ENCODE measurements around the gene CHST15. TPM values are rescaled to one million over a fixed set of nuclear protein-coding genes. Genes with fewer than 3 reads are reported as not detected.

CHST15 gene
- total RNA-seq, 1 donor from 2014 or later = 1.5 TPM

- H3K27me3 Mint-ChIP-seq (ENCODE audit: low read depth) = no peaks in the 10 kb centered on the region
- peaks cover 3% of the 10 kb centered on the region for H3K9me3 Mint-ChIP-seq
- no peak overlapping the region for H3K27ac Mint-ChIP-seq (ENCODE audit: unreplicated experiment)
- H3K4me3 Mint-ChIP-seq = no peak overlapping the region
- no peak for TF ChIP-seq CTCF (conservative IDR thresholded peaks at IDR 0.05)
- H3K4me1 Mint-ChIP-seq = peaks cover 5% of the 10 kb centered on the region
- H3K36me3 Mint-ChIP-seq (ENCODE audit: low read depth) = peaks cover 2% of the 10 kb centered on the region
- DNase-seq (ENCODE audit: low read depth, low spot score) = no peak
These were observed 82.8 kb downstream of the CHST15 start for GRCh38 chr10:124010563-124011131.

GRCh38 chr10:124010024-124010423 lies 83.4 kb downstream of the CHST15 start:
- no peak for DNase-seq (ENCODE audit: low read depth, low spot score)
- Mint-ChIP-seq H3K27ac (ENCODE audit: unreplicated experiment) (no peak overlapping the region), H3K36me3 (ENCODE audit: low read depth) (peaks cover 2% of the 10 kb centered on the region), H3K9me3 (peaks cover 3% of the 10 kb centered on the region), H3K27me3 (ENCODE audit: low read depth) (no peaks in the 10 kb centered on the region), H3K4me3 (no peak overlapping the region), H3K4me1 (peaks cover 5% of the 10 kb centered on the region)
- no peak for TF ChIP-seq CTCF (conservative IDR thresholded peaks at IDR 0.05)

GRCh38 chr10:124009231-124010015 lies 84.0 kb downstream of the CHST15 start:
- peaks cover 3% of the 10 kb centered on the region for H3K9me3 Mint-ChIP-seq
- no peak overlapping the region for H3K4me3 Mint-ChIP-seq
- TF ChIP-seq CTCF (conservative IDR thresholded peaks at IDR 0.05) = no peak
- peaks cover 2% of the 10 kb centered on the region for H3K36me3 Mint-ChIP-seq (ENCODE audit: low read depth)
- H3K27me3 Mint-ChIP-seq (ENCODE audit: low read depth) = no peaks in the 10 kb centered on the region
- peaks cover 5% of the 10 kb centered on the region for H3K4me1 Mint-ChIP-seq
- DNase-seq (ENCODE audit: low read depth, low spot score) = no peak
- H3K27ac Mint-ChIP-seq (ENCODE audit: unreplicated experiment) = no peak overlapping the region

- H3K9me3 Mint-ChIP-seq = peaks cover under 1% of the 10 kb centered on the region
- no peaks in the 10 kb centered on the region for H3K27me3 Mint-ChIP-seq (ENCODE audit: low read depth)
- no peaks in the 10 kb centered on the region for H3K36me3 Mint-ChIP-seq (ENCODE audit: low read depth)
- H3K27ac Mint-ChIP-seq (ENCODE audit: unreplicated experiment) = no peak overlapping the region
- DNase-seq (ENCODE audit: low read depth, low spot score) = no peak
- peaks cover 5% of the 10 kb centered on the region for H3K4me1 Mint-ChIP-seq
- TF ChIP-seq CTCF (conservative IDR thresholded peaks at IDR 0.05) = no peak
- no peak overlapping the region for H3K4me3 Mint-ChIP-seq
These were observed 84.7 kb downstream of the CHST15 start for GRCh38 chr10:124008681-124009080.

GRCh38 chr10:124008187-124008586 lies 85.2 kb downstream of the CHST15 start:
- no peaks in the 10 kb centered on the region for H3K27me3 Mint-ChIP-seq (ENCODE audit: low read depth)
- no peak for TF ChIP-seq CTCF (conservative IDR thresholded peaks at IDR 0.05)
- H3K27ac Mint-ChIP-seq (ENCODE audit: unreplicated experiment) = no peak overlapping the region
- H3K4me3 Mint-ChIP-seq = no peak overlapping the region
- no peaks in the 10 kb centered on the region for H3K9me3 Mint-ChIP-seq
- no peaks in the 10 kb centered on the region for H3K36me3 Mint-ChIP-seq (ENCODE audit: low read depth)
- H3K4me1 Mint-ChIP-seq = peaks cover 5% of the 10 kb centered on the region
- no peak for DNase-seq (ENCODE audit: low read depth, low spot score)
